Bronchial epithelial cell (primary cell): ENCODE results near the gene WFDC12. TPM values are rescaled to one million over a fixed set of nuclear protein-coding genes. Genes with fewer than 3 reads are reported as not detected.
A peak's percentile ranks its signal among the peaks of the same experiment; 100 is the strongest.

Experiments
- DNase-seq: peaks from one replicate; pipeline ENCODE4 v3.0.0-alpha.2; 2010; ENCODE audit warnings: low read depth
- FAIRE-seq: peaks from 2 replicates; lab custom pipeline; 2011; peaks lifted over from hg19 to GRCh38; lab: Jason Lieb, UNC
- H3K27me3 ChIP-seq: 2 replicates; pipeline ENCODE4 v1.5.1; 2011; ENCODE audit warnings: low read length; ENCODE audit not compliant: control insufficient read depth, insufficient read depth
- H3K36me3 ChIP-seq: 2 replicates; pipeline ENCODE4 v1.5.1; 2011; ENCODE audit warnings: low read length; ENCODE audit not compliant: control insufficient read depth, insufficient read depth
- H3K4me3 ChIP-seq: 2 replicates; pipeline ENCODE4 v1.5.1; 2011; ENCODE audit warnings: mild to moderate bottlenecking, low read depth, low read length, control low read depth
- CTCF ChIP-seq: IDR thresholded peaks from 2 replicates; pipeline ENCODE4 v1.5.1; 2011; ENCODE audit warnings: mild to moderate bottlenecking, moderate library complexity, low read length, control low read depth, inconsistent platforms; ENCODE audit not compliant: insufficient read depth, severe bottlenecking
- total RNA-seq: library from RNA; depleted of rRNA; stranded (reverse); fragments of >200 nt; gene quantifications from 2 replicates; pipeline ENCODE4 v1.2.1, GENCODE V29; 2014

The WFDC12 gene
- total RNA-seq, 1 donor from 2014 or later: not detected

GRCh38 chr20:45080867-45081624, 43.2 kb downstream of the WFDC12 start:
- Histone ChIP-seq H3K27me3 (no peaks in the 10 kb centered on the region), H3K4me3 (no peak overlapping the region), H3K36me3 (peaks cover 3% of the 10 kb centered on the region)
- no peak for FAIRE-seq
- peak; percentile 28 for DNase-seq
- peak; percentile 31 for TF ChIP-seq CTCF

GRCh38 chr20:45077559-45077958, 46.7 kb downstream of the WFDC12 start:
- FAIRE-seq (no peak), DNase-seq (no peak)
- Histone ChIP-seq H3K4me3 (no peak overlapping the region), H3K36me3 (peaks cover 10% of the 10 kb centered on the region), H3K27me3 (no peaks in the 10 kb centered on the region)
- no peak for TF ChIP-seq CTCF

Other genes starting within 250 kb of the WFDC12 start
- gene YWHAB, start 238.8 kb downstream of the WFDC12 start, total RNA-seq: 43.2 and 70.8 TPM in 2 replicates
- 17.1 and 24.2 TPM in 2 replicates for gene PABPC1L, start 214.4 kb downstream of the WFDC12 start, total RNA-seq
- gene TOMM34, start 164.1 kb downstream of the WFDC12 start, total RNA-seq: 17.6 and 25.2 TPM in 2 replicates
- gene STK4, start 158.0 kb downstream of the WFDC12 start, total RNA-seq: 34.8 and 46.1 TPM in 2 replicates
- gene KCNS1, start 23.3 kb downstream of the WFDC12 start, total RNA-seq: 0.53 and 0.90 TPM in 2 replicates
- gene WFDC5, start 9.3 kb downstream of the WFDC12 start, total RNA-seq: 0.79 and 4.1 TPM in 2 replicates
- 15.5 and 110 TPM in 2 replicates for gene PI3, start 50.4 kb upstream of the WFDC12 start, total RNA-seq
- not detected in 2 replicates for gene SEMG1, start 82.6 kb upstream of the WFDC12 start, total RNA-seq
- gene SEMG2, start 96.9 kb upstream of the WFDC12 start, total RNA-seq: not detected in 2 replicates
- gene SLPI, start 130.1 kb upstream of the WFDC12 start, total RNA-seq: 854 and 2,253 TPM in 2 replicates
- gene RBPJL, start 182.4 kb upstream of the WFDC12 start, total RNA-seq: not detected in 2 replicates
- 0.13 and 0.26 TPM in 2 replicates for gene MATN4, start 183.8 kb upstream of the WFDC12 start, total RNA-seq
- 211 and 272 TPM in 2 replicates for gene SDC4, start 224.0 kb upstream of the WFDC12 start, total RNA-seq
- 12.0 and 17.9 TPM in 2 replicates for gene SYS1, start 238.7 kb upstream of the WFDC12 start, total RNA-seq